GM12865 (cell line): Measurements from ENCODE around the gene DAPK1.

Experiments
- DNase-seq: peaks from one replicate; pipeline ENCODE4 v3.0.0; 2010; ENCODE audit warnings: low read depth
- H3K4me3 ChIP-seq: 2 replicates; pipeline ENCODE4 v1.5.1; 2011; ENCODE audit warnings: mild to moderate bottlenecking, low read depth, low read length, control low read depth
- TF ChIP-seq, protein P1 (sequence below): IDR thresholded peaks from 2 replicates; pipeline ENCODE4 v1.5.1; 2011; ENCODE audit warnings: low read length, control low read depth, low read depth, inconsistent platforms; ENCODE audit not compliant: insufficient read depth; ENCODE audit errors: missing control alignments

DAPK1 gene

DNA sequence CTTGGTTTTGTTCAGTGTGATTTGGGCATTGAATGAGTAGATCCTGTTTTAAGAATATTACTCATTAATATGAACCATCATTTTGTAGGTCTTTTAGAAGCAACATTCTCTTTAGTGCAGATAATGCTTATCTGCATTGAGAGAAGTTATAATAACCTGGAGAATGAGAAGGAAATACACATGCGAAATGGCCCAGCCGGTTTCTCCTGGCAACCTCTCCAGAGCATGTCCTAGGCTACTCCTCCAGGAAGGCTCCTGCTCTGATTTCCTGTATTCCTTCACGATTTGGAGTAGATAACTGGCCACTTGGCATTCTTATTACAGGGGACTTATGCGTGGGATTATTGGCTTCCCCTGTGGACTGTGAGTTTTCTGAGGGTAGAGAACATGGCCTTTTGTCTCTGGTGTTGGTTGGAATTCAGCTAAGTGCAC is 12.6 kb downstream of the DAPK1 start:
- TF ChIP-seq, protein P1, sequence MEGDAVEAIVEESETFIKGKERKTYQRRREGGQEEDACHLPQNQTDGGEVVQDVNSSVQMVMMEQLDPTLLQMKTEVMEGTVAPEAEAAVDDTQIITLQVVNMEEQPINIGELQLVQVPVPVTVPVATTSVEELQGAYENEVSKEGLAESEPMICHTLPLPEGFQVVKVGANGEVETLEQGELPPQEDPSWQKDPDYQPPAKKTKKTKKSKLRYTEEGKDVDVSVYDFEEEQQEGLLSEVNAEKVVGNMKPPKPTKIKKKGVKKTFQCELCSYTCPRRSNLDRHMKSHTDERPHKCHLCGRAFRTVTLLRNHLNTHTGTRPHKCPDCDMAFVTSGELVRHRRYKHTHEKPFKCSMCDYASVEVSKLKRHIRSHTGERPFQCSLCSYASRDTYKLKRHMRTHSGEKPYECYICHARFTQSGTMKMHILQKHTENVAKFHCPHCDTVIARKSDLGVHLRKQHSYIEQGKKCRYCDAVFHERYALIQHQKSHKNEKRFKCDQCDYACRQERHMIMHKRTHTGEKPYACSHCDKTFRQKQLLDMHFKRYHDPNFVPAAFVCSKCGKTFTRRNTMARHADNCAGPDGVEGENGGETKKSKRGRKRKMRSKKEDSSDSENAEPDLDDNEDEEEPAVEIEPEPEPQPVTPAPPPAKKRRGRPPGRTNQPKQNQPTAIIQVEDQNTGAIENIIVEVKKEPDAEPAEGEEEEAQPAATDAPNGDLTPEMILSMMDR = no peak
- DNase-seq = no peak
- H3K4me3 ChIP-seq = no peak overlapping the region

DNA sequence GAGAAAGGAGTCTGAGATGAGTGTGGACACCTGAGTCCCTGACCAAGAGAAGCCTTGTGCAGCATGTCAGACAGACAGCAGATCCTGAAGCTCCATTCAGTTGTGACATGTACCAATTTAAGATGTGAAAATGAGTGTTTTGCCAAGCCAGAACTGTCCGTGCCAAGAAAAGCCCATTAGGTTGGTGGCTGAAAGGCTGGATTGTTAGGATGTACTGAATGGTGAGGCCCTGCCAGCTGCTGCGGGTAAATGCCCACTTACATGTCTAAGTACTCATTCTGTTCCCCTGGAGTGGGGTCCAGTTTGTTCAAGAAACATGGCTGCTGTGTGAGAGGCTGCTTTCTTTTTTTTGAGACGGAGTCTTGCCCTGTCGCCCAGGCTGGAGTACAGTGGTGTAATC is 14.6 kb downstream of the DAPK1 start:
- H3K4me3 ChIP-seq = no peak overlapping the region
- DNase-seq = no peak
- TF ChIP-seq, protein P1 = no peak

DNA sequence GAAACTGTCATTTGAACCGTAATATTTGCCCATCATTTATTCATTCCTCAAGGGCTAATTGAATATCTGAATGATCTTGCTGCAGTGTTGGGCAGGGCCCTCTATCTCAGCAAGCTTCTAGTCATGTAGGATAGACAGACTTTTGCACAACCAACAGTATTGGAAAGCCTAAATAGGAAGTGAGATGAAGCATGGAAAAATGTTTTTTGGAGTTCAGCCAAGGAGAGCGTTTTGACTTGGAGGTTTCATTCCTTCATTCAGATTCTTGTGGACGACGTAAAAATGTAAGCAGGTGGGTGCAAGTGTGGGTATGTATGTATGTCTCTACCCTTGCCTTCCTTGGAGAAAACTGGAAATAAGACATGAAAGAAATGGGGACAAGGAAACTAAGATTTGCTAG is 15.5 kb downstream of the DAPK1 start:
- DNase-seq = no peak
- TF ChIP-seq, protein P1 = no peak
- no peak overlapping the region for H3K4me3 ChIP-seq

DNA sequence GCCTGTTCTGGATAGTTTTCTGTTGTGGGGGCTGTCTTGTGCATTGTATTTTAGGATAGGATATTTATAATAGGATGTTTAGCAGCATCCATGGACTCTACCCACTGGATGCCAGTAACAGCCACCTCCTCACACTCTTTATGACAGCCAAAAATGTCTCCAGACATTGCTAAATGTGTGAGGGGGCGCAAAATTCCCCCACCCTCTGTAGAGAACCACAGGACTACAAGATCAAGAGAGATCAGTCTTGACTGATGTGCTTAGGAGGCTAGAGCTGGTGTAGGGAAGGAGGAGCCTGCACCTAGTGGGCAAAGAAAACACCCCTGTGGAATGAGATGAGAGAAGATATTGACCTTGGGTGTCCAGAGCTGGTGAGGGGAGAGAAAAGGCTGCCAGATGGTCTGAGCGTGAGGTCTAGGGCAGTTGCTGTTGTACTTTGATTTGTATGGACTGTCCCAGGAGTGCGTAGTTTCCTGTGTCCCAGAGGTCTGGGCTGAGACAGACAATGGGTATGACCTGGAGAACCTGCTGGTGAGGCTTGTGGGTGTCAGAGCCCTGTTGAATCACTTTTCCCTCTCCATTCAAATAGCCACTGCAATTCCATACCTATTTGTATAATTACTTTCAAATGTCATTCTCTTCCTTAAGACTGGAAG is 16.3 kb downstream of the DAPK1 start:
- TF ChIP-seq, protein P1 = no peak
- DNase-seq = no peak
- no peak overlapping the region for H3K4me3 ChIP-seq

DNA sequence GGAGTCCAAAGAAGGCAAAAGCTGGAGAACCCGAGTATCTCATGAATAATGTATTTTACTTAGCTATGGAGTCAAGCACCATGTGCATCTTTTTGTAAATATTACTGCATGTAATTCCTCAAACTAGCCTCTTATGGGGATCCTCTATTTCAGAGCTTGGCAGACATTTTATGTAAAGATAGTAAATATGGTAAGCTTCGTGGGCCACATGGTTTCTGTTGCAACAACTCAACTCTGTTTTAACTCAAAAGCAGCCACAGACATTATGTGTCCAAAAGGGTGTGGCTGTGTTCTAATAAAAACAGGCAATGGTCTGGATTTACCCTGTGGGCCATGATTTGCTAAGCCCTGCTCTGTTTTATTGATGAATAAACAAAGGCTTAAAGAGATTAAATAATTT is 17.3 kb downstream of the DAPK1 start:
- H3K4me3 ChIP-seq = no peak overlapping the region
- TF ChIP-seq, protein P1 = no peak
- no peak for DNase-seq

DNA sequence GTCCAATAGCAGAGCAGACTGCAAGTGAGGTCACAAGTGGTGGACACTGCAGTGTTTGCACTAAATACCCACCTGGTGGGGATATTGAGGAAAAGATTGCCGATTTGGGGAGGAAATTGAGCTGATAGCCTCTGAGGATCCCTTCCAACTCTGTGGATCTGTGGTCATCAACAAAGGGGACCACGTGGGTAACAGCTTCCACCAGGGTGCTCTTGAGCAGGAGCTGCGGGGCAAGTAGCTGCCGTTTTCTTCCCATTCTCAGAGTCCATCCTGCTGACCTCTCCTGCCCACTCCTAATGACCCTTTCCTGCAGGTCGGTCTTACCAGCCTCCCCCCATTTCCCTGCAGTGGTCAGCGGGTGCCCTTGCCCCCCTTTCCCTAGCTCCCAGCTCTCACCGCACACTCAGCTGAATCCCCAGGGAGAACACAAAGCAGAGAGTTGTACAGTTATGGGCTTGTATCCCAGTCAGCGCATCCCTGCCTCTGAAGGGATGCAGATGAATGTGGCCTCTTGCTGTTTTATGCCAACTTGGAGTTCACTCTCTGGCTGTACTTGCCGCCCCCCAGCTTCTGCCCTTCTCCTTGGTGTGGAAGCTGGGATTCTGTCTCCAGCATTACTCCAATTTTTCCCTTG is 18.0 kb downstream of the DAPK1 start:
- no peak for DNase-seq
- TF ChIP-seq, protein P1 = no peak
- H3K4me3 ChIP-seq = no peak overlapping the region

DNA sequence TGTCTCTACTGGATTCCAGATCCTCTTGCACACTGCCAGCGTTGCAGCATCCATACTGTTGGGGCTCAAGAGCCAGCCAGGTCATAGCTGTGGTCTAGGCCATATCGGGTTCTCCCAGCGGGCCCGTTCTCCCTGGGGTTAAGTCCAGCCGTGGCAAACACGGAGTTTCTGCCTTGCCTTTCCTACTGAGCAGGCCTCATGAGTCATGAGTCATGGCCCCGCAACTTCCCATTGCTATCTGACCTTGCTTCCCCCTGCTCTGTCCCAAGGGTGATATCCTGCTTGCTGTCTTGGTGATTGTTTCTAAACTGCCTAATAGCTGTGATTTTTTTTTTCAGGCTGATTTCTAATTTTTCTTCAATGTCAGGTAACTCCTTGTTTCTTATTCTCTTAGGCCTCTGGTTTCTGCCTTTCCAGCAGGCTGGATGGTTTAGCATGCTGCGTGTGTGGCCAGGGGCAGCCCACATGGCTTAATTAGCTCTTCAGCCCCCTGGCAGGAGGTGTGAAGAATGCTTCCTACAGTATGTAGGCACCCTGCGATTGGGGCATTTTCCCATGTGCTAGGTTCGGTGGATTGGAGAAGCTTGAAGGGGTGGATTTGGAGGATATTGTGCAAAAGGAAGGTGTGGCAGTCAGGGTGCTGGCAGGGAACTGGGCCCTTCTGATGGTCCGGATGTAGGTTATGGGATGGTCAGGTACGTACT is 18.7 kb downstream of the DAPK1 start:
- H3K4me3 ChIP-seq = no peak overlapping the region
- TF ChIP-seq, protein P1 = no peak
- DNase-seq = no peak
